Mesendoderm (in vitro differentiated cells): ENCODE data around the gene DDAH2.

ENCODE experiments used
- DNase-seq: peaks from one replicate; pipeline ENCODE4 v3.0.0; 2013
- H2AK5ac ChIP-seq: 2 replicates; pipeline ENCODE4 v1.6.1; 2013; ENCODE audit warnings: low read length, inconsistent platforms
- H2BK120ac ChIP-seq: 2 replicates; pipeline ENCODE4 v1.6.1; 2013; ENCODE audit warnings: low read depth, mild to moderate bottlenecking, low read length, moderate library complexity, mixed read lengths
- H2BK15ac ChIP-seq: replicated peaks from 2 replicates; pipeline ENCODE4 v1.6.1; 2013; ENCODE audit warnings: low read depth, mild to moderate bottlenecking, moderate library complexity
- H2BK5ac ChIP-seq: 2 replicates; pipeline ENCODE4 v1.6.1; 2013; ENCODE audit warnings: low read length, inconsistent platforms
- H3K18ac ChIP-seq: 2 replicates; pipeline ENCODE4 v1.6.1; 2013; ENCODE audit warnings: mild to moderate bottlenecking, low read length, mixed read lengths
- H3K23ac ChIP-seq: one replicate; pipeline ENCODE4 v1.6.1; 2013; ENCODE audit warnings: low read length
- H3K27ac ChIP-seq: 2 replicates; pipeline ENCODE4 v1.5.1; 2013; ENCODE audit warnings: low read depth, mild to moderate bottlenecking, inconsistent platforms, low read length, moderate library complexity
- H3K27me3 ChIP-seq: 2 replicates; pipeline ENCODE4 v1.6.1; 2013; ENCODE audit warnings: low read length, control low read depth, mild to moderate bottlenecking, inconsistent platforms; ENCODE audit not compliant: insufficient read depth, poor library complexity
- H3K36me3 ChIP-seq: 2 replicates; pipeline ENCODE4 v1.6.1; 2013; ENCODE audit warnings: low read length, inconsistent platforms; ENCODE audit not compliant: control insufficient read depth, insufficient read depth
- H3K4ac ChIP-seq: one replicate; pipeline ENCODE4 v1.6.1; 2013; ENCODE audit warnings: low read depth, mild to moderate bottlenecking, low read length, moderate library complexity
- H3K4me1 ChIP-seq: 2 replicates; pipeline ENCODE4 v1.6.1; 2013; ENCODE audit warnings: low read depth, low read length, inconsistent platforms; ENCODE audit not compliant: control insufficient read depth
- H3K4me2 ChIP-seq: 2 replicates; pipeline ENCODE4 v1.6.1; 2013; ENCODE audit warnings: low read length
- H3K4me3 ChIP-seq: 2 replicates; pipeline ENCODE4 v1.5.1; 2013; ENCODE audit warnings: mild to moderate bottlenecking, low read length
- H3K56ac ChIP-seq: one replicate; pipeline ENCODE4 v1.6.1; 2013; ENCODE audit warnings: low read length
- H3K79me1 ChIP-seq: 2 replicates; pipeline ENCODE4 v1.6.1; 2013; ENCODE audit warnings: low read length, inconsistent platforms
- H3K79me2 ChIP-seq: 2 replicates; pipeline ENCODE4 v1.6.1; 2013; ENCODE audit warnings: mild to moderate bottlenecking, low read length; ENCODE audit not compliant: control insufficient read depth, insufficient read depth
- H3K9ac ChIP-seq: 2 replicates; pipeline ENCODE4 v1.6.1; 2013; ENCODE audit warnings: low read length, inconsistent platforms
- H4K5ac ChIP-seq: one replicate; pipeline ENCODE4 v1.6.1; 2013; ENCODE audit warnings: low read length
- H4K8ac ChIP-seq: one replicate; pipeline ENCODE4 v1.6.1; 2013; ENCODE audit warnings: low read depth, mild to moderate bottlenecking, control low read depth, low read length, moderate library complexity
- WGBS: extraction: QIAGEN DNeasy Blood & Tissue Kit; methylation state at CpG from one replicate; pipeline ENCODE4 v1.1.7; 2013; ENCODE audit warnings: low lambda C conversion rate, missing lambda C conversion rate; ENCODE audit not compliant: insufficient coverage; ENCODE audit errors: extremely low coverage; 5-methylcytosine and 5-hydroxymethylcytosine counted together

DDAH2 gene

GRCh38 chr6:31715022-31715958 is 13.8 kb downstream of the DDAH2 start, which contains the start of gene LY6G6D:
Gene LY6G6D (plus strand): TSS chr6:31715348. CDS start chr6:31715356, 8 bp downstream.
- peak within 1 kb of the TSS; percentile 64 for H3K4ac ChIP-seq
- no peak within 1 kb of the TSS for H4K8ac ChIP-seq
- no peak within 1 kb of the TSS for H3K4me3 ChIP-seq
- H3K18ac ChIP-seq: peak within 1 kb of the TSS; percentile 77
- H3K27me3 ChIP-seq: no peaks in the 10 kb centered on the region
- H2BK120ac ChIP-seq: peak within 1 kb of the TSS; percentile 80
- no peak for DNase-seq
- H3K4me2 ChIP-seq: no peak within 1 kb of the TSS
- peak within 1 kb of the TSS; percentile 98 for H3K23ac ChIP-seq
- H4K5ac ChIP-seq: peak within 1 kb of the TSS; percentile 76
- H2BK15ac ChIP-seq: no peak within 1 kb of the TSS
- H3K4me1 ChIP-seq: peaks cover 23% of the 10 kb centered on the region
- no peaks in the 10 kb centered on the region for H3K79me1 ChIP-seq
- WGBS: no CpG with 5 or more reads among the region's 16 CpGs
- peak within 1 kb of the TSS; percentile 96 for H2BK5ac ChIP-seq
- no peaks in the 10 kb centered on the region for H3K79me2 ChIP-seq
- H3K36me3 ChIP-seq: no peaks in the 10 kb centered on the region
- peak within 1 kb of the TSS; percentile 62 for H3K9ac ChIP-seq
- H2AK5ac ChIP-seq: peak within 1 kb of the TSS; percentile 56
- H3K56ac ChIP-seq: peak within 1 kb of the TSS; percentile 93
- peak within 1 kb of the TSS; percentile 69 for H3K27ac ChIP-seq

DNA sequence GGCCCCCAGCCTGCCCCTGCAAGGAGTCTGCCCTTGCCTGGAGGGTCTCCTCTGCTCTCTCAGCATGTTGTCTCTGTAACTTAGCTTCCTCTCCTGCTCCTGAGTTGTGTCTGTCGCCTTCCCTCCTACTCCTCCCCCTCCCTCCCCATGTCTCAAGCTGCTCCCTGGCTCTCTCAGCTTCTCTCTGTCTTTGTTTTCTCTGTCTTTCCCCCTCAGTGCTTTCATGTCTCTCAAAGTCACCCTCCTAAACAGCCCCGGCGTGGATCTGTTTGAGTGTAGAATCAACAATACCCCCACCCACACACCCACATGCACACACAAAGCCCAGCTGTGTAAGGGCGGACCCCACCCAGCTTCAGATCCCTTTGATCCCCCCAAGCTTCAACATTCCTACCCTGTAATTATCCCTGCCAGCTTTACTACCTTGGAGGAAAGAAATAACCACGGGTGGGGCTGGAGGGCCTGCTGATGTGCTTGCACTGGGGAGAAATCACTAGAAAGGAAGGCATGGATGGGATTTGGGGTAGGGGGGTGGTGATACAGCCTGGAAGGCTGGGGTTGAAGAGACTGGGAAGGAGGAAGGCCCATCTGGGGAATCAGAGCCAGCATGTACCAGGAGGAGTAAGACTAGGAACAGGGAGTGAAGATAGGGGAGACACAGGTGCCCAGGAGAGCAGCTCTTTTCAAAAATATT is 15.0 kb downstream of the DDAH2 start:
- H3K27ac ChIP-seq: peak overlapping the region; percentile 69

GRCh38 chr6:31713465-31713864 is 15.6 kb downstream of the DDAH2 start:
- H3K9ac ChIP-seq: peak overlapping the region; percentile 62
- peak overlapping the region; percentile 51 for H2AK5ac ChIP-seq
- peak overlapping the region; percentile 73 for H2BK120ac ChIP-seq
- peak overlapping the region; percentile 69 for H3K27ac ChIP-seq
- H3K4ac ChIP-seq: peak overlapping the region; percentile 81
- H3K4me1 ChIP-seq: peaks cover 21% of the 10 kb centered on the region
- no peak overlapping the region for H3K23ac ChIP-seq
- no peaks in the 10 kb centered on the region for H3K36me3 ChIP-seq
- no peak overlapping the region for H4K5ac ChIP-seq
- H2BK15ac ChIP-seq: peak overlapping the region; percentile 37
- H3K4me3 ChIP-seq: no peak overlapping the region
- H3K27me3 ChIP-seq: no peaks in the 10 kb centered on the region
- peak overlapping the region; percentile 93 for H3K56ac ChIP-seq
- DNase-seq: no peak
- no peak overlapping the region for H3K4me2 ChIP-seq
- H2BK5ac ChIP-seq: peak overlapping the region; percentile 96
- peak overlapping the region; percentile 79 for H4K8ac ChIP-seq
- H3K79me1 ChIP-seq: no peaks in the 10 kb centered on the region
- H3K18ac ChIP-seq: peak overlapping the region; percentile 92
- WGBS: no CpG with 5 or more reads among the region's 4 CpGs
- no peaks in the 10 kb centered on the region for H3K79me2 ChIP-seq

More for the DNA sequence above, 15.0 kb downstream of the DDAH2 start:
- Histone ChIP-seq H3K18ac (peak overlapping the region; percentile 92), H3K4me2 (no peak overlapping the region), H4K5ac (peak overlapping the region; percentile 76), H3K4me1 (peaks cover 23% of the 10 kb centered on the region), H2AK5ac (no peak overlapping the region), H3K4me3 (no peak overlapping the region), H3K56ac (peak overlapping the region; percentile 93), H3K23ac (peak overlapping the region; percentile 98), H2BK5ac (peak overlapping the region; percentile 96), H2BK15ac (no peak overlapping the region), H4K8ac (no peak overlapping the region), H3K36me3 (no peaks in the 10 kb centered on the region), H3K79me1 (no peaks in the 10 kb centered on the region), H3K9ac (peak overlapping the region; percentile 62), H3K4ac (peak overlapping the region; percentile 64), H3K79me2 (no peaks in the 10 kb centered on the region), H2BK120ac (peak overlapping the region; percentile 8), H3K27me3 (no peaks in the 10 kb centered on the region)
- no CpG with 5 or more reads among the region's 5 CpGs for WGBS
- peak; percentile 87 for DNase-seq

GRCh38 chr6:31712296-31712695 is 16.8 kb downstream of the DDAH2 start:
- H2BK15ac ChIP-seq: no peak overlapping the region
- no peak overlapping the region for H3K4me3 ChIP-seq
- no peak overlapping the region for H3K4me2 ChIP-seq
- no peak overlapping the region for H3K18ac ChIP-seq
- H3K36me3 ChIP-seq: no peaks in the 10 kb centered on the region
- H3K4ac ChIP-seq: no peak overlapping the region
- H3K4me1 ChIP-seq: peaks cover 18% of the 10 kb centered on the region
- no CpG with 5 or more reads among the region's 8 CpGs for WGBS
- H2BK5ac ChIP-seq: no peak overlapping the region
- H3K27me3 ChIP-seq: no peaks in the 10 kb centered on the region
- H3K27ac ChIP-seq: no peak overlapping the region
- no peak overlapping the region for H4K5ac ChIP-seq
- H3K79me1 ChIP-seq: no peaks in the 10 kb centered on the region
- peak overlapping the region; percentile 15 for H2AK5ac ChIP-seq
- no peak overlapping the region for H3K23ac ChIP-seq
- no peak overlapping the region for H3K9ac ChIP-seq
- H3K79me2 ChIP-seq: no peaks in the 10 kb centered on the region
- no peak for DNase-seq
- no peak overlapping the region for H2BK120ac ChIP-seq
- no peak overlapping the region for H4K8ac ChIP-seq
- H3K56ac ChIP-seq: peak overlapping the region; percentile 62

GRCh38 chr6:31711233-31711632 is 17.9 kb downstream of the DDAH2 start:
- Histone ChIP-seq H3K56ac (no peak overlapping the region), H3K4me3 (no peak overlapping the region), H3K27ac (no peak overlapping the region), H2BK15ac (no peak overlapping the region), H3K4ac (no peak overlapping the region), H2BK120ac (no peak overlapping the region), H3K79me2 (no peaks in the 10 kb centered on the region), H3K4me2 (no peak overlapping the region), H3K23ac (no peak overlapping the region), H3K18ac (no peak overlapping the region), H3K9ac (no peak overlapping the region), H2AK5ac (no peak overlapping the region), H4K8ac (no peak overlapping the region), H4K5ac (no peak overlapping the region), H3K4me1 (peaks cover 18% of the 10 kb centered on the region), H3K79me1 (no peaks in the 10 kb centered on the region), H3K27me3 (no peaks in the 10 kb centered on the region), H2BK5ac (no peak overlapping the region), H3K36me3 (no peaks in the 10 kb centered on the region)
- DNase-seq: no peak
- no CpG with 5 or more reads among the region's 8 CpGs for WGBS
